ENCODE results near the gene PSME1. TPM values are rescaled to one million over a fixed set of nuclear protein-coding genes. Genes with fewer than 3 reads are reported as not detected.

The PSME1 gene
- total and polyA plus RNA-seq, 10 of the 15 experiments (the other 5 are each of a cell fraction or from before 2014, with no cell fraction given): 250 to 1,378 (median 412) TPM

GRCh38 chr14:24181371-24182077 lies 45.5 kb downstream of the PSME1 start:
- no peak overlapping the region for H3K9ac ChIP-seq (ENCODE audit: control insufficient read depth, insufficient read depth, low read length)
- RAD21 ChIA-PET (ENCODE audit: unreplicated experiment): interaction anchor here (1.7 kb wide), 1 partner anchor 115 kb away, joined by 4 read pairs; no protein-coding TSS in a partner anchor
- BruUV-seq (replicated peaks): no TSS peak

DNA sequence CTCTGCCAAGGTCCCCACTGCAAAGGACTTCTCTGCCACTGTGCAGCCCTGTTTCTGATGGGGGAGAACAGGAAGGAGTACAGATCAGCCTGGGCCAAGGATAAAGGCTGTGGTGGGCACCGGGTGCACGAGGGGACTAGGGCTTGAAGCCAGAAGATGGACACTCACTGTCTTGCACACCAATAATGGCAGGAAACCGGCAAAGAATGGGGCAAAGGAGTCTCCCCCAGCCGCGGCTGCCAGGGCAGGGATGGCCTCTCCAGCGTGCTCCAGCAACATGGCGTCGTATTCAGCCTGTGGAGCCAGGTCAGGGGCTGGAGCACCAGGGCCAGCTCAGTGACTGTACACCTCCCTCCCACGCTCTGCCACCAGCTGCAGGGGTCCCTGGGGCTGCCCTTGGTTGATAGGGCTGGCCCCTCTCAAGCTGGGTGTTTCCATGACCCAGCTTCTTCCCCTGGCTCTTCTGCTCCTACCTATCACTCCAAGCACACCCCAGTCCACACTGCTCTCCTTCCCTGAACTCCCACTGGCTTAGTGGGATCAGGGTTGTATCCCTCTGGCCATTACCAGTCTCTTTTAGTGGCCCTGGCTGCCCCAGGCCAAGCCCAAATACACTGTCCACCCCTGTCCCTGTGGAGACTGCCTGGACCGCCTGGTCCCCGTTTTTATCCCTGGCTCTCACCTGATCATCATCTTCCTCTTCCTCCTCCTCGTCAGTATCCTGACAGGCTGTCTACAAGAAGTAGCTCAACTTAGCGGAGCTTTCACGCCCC lies 46.3 kb downstream of the PSME1 start:
- FAIRE-seq: no peak
- Histone ChIP-seq H3K27ac (ENCODE audit: control insufficient read depth, insufficient read depth) (no peak overlapping the region), H3K36me3 (ENCODE audit: control insufficient read depth in 2 of 2, insufficient read depth in 2 of 2, low read length in 1 of 2) (peaks cover 25 to 57% of the 10 kb centered on the region in 2 experiments), H2AFZ (ENCODE audit: control insufficient read depth, low read depth, low read length) (no peak overlapping the region), H3K4me1 (ENCODE audit: control insufficient read depth, insufficient read depth, low read length) (no peaks in the 10 kb centered on the region), H3K9ac (ENCODE audit: control insufficient read depth, insufficient read depth, low read length) (no peak overlapping the region), H3K4me3 (no peak overlapping the region), H4K20me1 (ENCODE audit: control insufficient read depth, insufficient read depth) (no peaks in the 10 kb centered on the region), H3K27me3 (replicated peaks in 1 of 2; ENCODE audit: control insufficient read depth in 2 of 2, insufficient read depth in 2 of 2, low read length in 1 of 2) (no peaks in the 10 kb centered on the region), H3K4me2 (ENCODE audit: control insufficient read depth, insufficient read depth) (no peak overlapping the region), H3K79me2 (ENCODE audit: control insufficient read depth, insufficient read depth, low read length) (peaks cover 7% of the 10 kb centered on the region), H3K9me3 (replicated peaks; ENCODE audit: control insufficient read depth, insufficient read depth, low read length) (no peaks in the 10 kb centered on the region)
- DNase-seq (ENCODE audit: low read depth, low spot score): no peak
- ChIA-PET POLR2A (interaction anchor here (1.6 kb wide), 1 partner anchor 21 kb away, joined by 6 read pairs; the partner anchor contains the start of gene IRF9), RAD21 (ENCODE audit: unreplicated experiment) (interaction anchor here (0.5 kb wide), 1 partner anchor 20 kb away, joined by 3 read pairs; no protein-coding TSS in a partner anchor), SMC1A (ENCODE audit: uncharacterized antibody, unreplicated experiment) (interaction anchor here (0.9 kb wide), 1 partner anchor 13 kb away, joined by 3 read pairs; the partner anchor contains the start of gene TM9SF1), CTCF (no interaction called here)
- in situ Hi-C loops (cut with MboI) (no loop called here), intact Hi-C loops (cut with micrococcal nuclease; ENCODE audit: unreplicated experiment) (no loop called here)
- no TSS peak for BruUV-seq (replicated peaks)
- 92% methylated on average over 14 of the region's 14 CpGs for WGBS (ENCODE audit: insufficient coverage, insufficient replicate concordance, low lambda C conversion rate, missing lambda C conversion rate)
- ATAC-seq: no peak; the same call in 2 of the 3 replicates
- no peak for TF ChIP-seq HDAC2 (IDR thresholded peaks at IDR 0.05)
- no peak for TF ChIP-seq KLF5 (IDR thresholded peaks at IDR 0.05; ENCODE audit: partially characterized antibody)
- peak; percentile 34 for TF ChIP-seq POLR2AphosphoS5 (IDR thresholded peaks at IDR 0.05; ENCODE audit: low read length)
- 0 out of 2 replicates have a peak, but pooled peaks have one; percentile 2 for TF ChIP-seq MTA3 (IDR thresholded peaks at IDR 0.05; ENCODE audit: borderline replicate concordance, low read length)
- TF ChIP-seq RELA (IDR thresholded peaks at IDR 0.05; ENCODE audit: borderline replicate concordance, partially characterized antibody): no peak
- no peak for TF ChIP-seq TARDBP (IDR thresholded peaks at IDR 0.05; ENCODE audit: borderline replicate concordance)
- no peak for TF ChIP-seq ZNF274 (IDR thresholded peaks at IDR 0.05; ENCODE audit: insufficient read depth, insufficient read length)
- no peak for TF ChIP-seq BHLHE40 (IDR thresholded peaks at IDR 0.05; ENCODE audit: borderline replicate concordance in 1 of 2, low read depth in 2 of 2, low read length in 1 of 2)
- no peak for TF ChIP-seq PRDM15 (CRISPR knock-in tag; IDR thresholded peaks at IDR 0.05)
- no peak for TF ChIP-seq BRCA1 (IDR thresholded peaks at IDR 0.05; ENCODE audit: low read depth, low read length)
- TF ChIP-seq PAX8 (IDR thresholded peaks at IDR 0.05): no peak

More at GRCh38 chr14:24181371-24182077, 45.5 kb downstream of the PSME1 start:
- no peak overlapping the region for H3K4me2 ChIP-seq (ENCODE audit: control insufficient read depth, insufficient read depth)
- in situ Hi-C loops (cut with MboI): no loop called here
- no peak overlapping the region for H3K27ac ChIP-seq (ENCODE audit: control insufficient read depth, insufficient read depth)
- no peaks in the 10 kb centered on the region for H3K27me3 ChIP-seq (replicated peaks in 1 of 2; ENCODE audit: control insufficient read depth in 2 of 2, insufficient read depth in 2 of 2, low read length in 1 of 2)
- FAIRE-seq (no peak), DNase-seq (ENCODE audit: low read depth, low spot score) (no peak), ATAC-seq (no peak)
- no peak overlapping the region for H3K4me3 ChIP-seq
- H3K36me3 ChIP-seq (ENCODE audit: control insufficient read depth in 2 of 2, insufficient read depth in 2 of 2, low read length in 1 of 2): peaks cover 21 to 57% of the 10 kb centered on the region in 2 experiments
- ChIA-PET CTCF (interaction anchor here (1.0 kb wide), 1 partner anchor 32 kb away, joined by 5 read pairs; the partner anchor contains the start of gene CHMP4A), SMC1A (ENCODE audit: uncharacterized antibody, unreplicated experiment) (no interaction called here), POLR2A (interaction anchor here (1.6 kb wide), 1 partner anchor 20 kb away, joined by 6 read pairs; the partner anchor contains the start of gene IRF9)
- intact Hi-C loops (cut with micrococcal nuclease; ENCODE audit: unreplicated experiment): no loop called here
- WGBS (ENCODE audit: insufficient coverage, insufficient replicate concordance, low lambda C conversion rate, missing lambda C conversion rate): 87% methylated on average over 19 of the region's 19 CpGs
- H2AFZ ChIP-seq (ENCODE audit: control insufficient read depth, low read depth, low read length): no peak overlapping the region
- peaks cover under 1% of the 10 kb centered on the region for H3K79me2 ChIP-seq (ENCODE audit: control insufficient read depth, insufficient read depth, low read length)
- no peaks in the 10 kb centered on the region for H3K9me3 ChIP-seq (replicated peaks; ENCODE audit: control insufficient read depth, insufficient read depth, low read length)
- H4K20me1 ChIP-seq (ENCODE audit: control insufficient read depth, insufficient read depth): no peaks in the 10 kb centered on the region
- peak; percentile 77 for TF ChIP-seq POLR2A (IDR thresholded peaks at IDR 0.05; ENCODE audit: low read depth, low read length)
- TF ChIP-seq NR2C2 (IDR thresholded peaks at IDR 0.05; ENCODE audit: borderline replicate concordance, control insufficient read depth, insufficient read length, low read depth): no peak
- peak; percentile 56 for TF ChIP-seq POLR2AphosphoS5 (IDR thresholded peaks at IDR 0.05; ENCODE audit: low read length)
- H3K4me1 ChIP-seq (ENCODE audit: control insufficient read depth, insufficient read depth, low read length): no peaks in the 10 kb centered on the region
